Measurements from ENCODE around the gene CARHSP1.

DNA sequence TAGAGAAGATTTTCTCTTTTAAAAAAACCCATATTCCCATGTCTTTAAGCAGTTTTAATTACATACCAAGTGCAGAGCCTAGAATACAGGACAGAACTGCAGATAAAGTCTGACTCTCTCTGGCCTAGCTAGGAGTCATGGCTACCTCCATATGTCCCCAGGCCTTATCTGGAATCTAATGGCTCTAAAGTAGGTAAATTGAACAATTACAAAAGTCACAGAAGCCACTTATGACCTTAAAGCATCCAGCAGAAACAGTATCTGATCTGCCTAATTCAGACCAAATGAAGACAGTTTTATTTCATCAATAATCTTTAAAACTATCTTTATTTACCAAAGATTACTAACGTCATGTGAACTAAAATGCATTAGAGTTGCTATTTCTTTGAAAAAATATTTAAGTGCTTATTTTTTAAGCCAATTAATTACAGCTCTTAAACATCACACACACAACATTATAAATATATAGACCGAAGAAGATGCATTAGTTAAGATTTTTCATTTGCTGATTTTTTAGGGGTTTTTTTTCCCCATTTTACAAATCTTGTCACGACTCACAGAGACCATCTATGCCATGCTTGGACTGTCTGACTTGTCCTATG lies 42.4 kb downstream of the CARHSP1 start:
- TF ChIP-seq YY1 (tag by site-specific recombination; IDR thresholded peaks at IDR 0.05) (no peak), ZNF121 (tag by site-specific recombination; IDR thresholded peaks at IDR 0.05) (no peak), ZNF132 (tag by site-specific recombination; IDR thresholded peaks at IDR 0.05; ENCODE audit: borderline replicate concordance) (no peak), ZNF701 (tag by site-specific recombination; IDR thresholded peaks at IDR 0.05) (no peak), ZBTB1 (tag by site-specific recombination; IDR thresholded peaks at IDR 0.05) (no peak), ZNF416 (tag by site-specific recombination; IDR thresholded peaks at IDR 0.05) (no peak), ZFHX2 (tag by site-specific recombination; conservative IDR thresholded peaks at IDR 0.05) (no peak)
- TF ChIP-seq, protein P1, sequence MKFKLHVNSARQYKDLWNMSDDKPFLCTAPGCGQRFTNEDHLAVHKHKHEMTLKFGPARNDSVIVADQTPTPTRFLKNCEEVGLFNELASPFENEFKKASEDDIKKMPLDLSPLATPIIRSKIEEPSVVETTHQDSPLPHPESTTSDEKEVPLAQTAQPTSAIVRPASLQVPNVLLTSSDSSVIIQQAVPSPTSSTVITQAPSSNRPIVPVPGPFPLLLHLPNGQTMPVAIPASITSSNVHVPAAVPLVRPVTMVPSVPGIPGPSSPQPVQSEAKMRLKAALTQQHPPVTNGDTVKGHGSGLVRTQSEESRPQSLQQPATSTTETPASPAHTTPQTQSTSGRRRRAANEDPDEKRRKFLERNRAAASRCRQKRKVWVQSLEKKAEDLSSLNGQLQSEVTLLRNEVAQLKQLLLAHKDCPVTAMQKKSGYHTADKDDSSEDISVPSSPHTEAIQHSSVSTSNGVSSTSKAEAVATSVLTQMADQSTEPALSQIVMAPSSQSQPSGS (tag by site-specific recombination; IDR thresholded peaks at IDR 0.05; ENCODE audit: low read depth) = no peak
- TF ChIP-seq, protein P2, sequence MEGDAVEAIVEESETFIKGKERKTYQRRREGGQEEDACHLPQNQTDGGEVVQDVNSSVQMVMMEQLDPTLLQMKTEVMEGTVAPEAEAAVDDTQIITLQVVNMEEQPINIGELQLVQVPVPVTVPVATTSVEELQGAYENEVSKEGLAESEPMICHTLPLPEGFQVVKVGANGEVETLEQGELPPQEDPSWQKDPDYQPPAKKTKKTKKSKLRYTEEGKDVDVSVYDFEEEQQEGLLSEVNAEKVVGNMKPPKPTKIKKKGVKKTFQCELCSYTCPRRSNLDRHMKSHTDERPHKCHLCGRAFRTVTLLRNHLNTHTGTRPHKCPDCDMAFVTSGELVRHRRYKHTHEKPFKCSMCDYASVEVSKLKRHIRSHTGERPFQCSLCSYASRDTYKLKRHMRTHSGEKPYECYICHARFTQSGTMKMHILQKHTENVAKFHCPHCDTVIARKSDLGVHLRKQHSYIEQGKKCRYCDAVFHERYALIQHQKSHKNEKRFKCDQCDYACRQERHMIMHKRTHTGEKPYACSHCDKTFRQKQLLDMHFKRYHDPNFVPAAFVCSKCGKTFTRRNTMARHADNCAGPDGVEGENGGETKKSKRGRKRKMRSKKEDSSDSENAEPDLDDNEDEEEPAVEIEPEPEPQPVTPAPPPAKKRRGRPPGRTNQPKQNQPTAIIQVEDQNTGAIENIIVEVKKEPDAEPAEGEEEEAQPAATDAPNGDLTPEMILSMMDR (tag by site-specific recombination; IDR thresholded peaks at IDR 0.05) = no peak
- TF ChIP-seq, protein P3, sequence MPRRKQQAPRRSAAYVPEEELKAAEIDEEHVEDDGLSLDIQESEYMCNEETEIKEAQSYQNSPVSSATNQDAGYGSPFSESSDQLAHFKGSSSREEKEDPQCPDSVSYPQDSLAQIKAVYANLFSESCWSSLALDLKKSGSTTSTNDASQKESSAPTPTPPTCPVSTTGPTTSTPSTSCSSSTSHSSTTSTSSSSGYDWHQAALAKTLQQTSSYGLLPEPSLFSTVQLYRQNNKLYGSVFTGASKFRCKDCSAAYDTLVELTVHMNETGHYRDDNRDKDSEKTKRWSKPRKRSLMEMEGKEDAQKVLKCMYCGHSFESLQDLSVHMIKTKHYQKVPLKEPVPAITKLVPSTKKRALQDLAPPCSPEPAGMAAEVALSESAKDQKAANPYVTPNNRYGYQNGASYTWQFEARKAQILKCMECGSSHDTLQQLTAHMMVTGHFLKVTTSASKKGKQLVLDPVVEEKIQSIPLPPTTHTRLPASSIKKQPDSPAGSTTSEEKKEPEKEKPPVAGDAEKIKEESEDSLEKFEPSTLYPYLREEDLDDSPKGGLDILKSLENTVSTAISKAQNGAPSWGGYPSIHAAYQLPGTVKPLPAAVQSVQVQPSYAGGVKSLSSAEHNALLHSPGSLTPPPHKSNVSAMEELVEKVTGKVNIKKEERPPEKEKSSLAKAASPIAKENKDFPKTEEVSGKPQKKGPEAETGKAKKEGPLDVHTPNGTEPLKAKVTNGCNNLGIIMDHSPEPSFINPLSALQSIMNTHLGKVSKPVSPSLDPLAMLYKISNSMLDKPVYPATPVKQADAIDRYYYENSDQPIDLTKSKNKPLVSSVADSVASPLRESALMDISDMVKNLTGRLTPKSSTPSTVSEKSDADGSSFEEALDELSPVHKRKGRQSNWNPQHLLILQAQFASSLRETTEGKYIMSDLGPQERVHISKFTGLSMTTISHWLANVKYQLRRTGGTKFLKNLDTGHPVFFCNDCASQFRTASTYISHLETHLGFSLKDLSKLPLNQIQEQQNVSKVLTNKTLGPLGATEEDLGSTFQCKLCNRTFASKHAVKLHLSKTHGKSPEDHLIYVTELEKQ (tag by site-specific recombination; IDR thresholded peaks at IDR 0.05; ENCODE audit: borderline replicate concordance) = no peak
- TF ChIP-seq, protein P4, sequence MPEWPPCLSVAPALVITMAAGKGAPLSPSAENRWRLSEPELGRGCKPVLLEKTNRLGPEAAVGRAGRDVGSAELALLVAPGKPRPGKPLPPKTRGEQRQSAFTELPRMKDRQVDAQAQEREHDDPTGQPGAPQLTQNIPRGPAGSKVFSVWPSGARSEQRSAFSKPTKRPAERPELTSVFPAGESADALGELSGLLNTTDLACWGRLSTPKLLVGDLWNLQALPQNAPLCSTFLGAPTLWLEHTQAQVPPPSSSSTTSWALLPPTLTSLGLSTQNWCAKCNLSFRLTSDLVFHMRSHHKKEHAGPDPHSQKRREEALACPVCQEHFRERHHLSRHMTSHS (tag by site-specific recombination; IDR thresholded peaks at IDR 0.05) = no peak
- TF ChIP-seq, protein P5, sequence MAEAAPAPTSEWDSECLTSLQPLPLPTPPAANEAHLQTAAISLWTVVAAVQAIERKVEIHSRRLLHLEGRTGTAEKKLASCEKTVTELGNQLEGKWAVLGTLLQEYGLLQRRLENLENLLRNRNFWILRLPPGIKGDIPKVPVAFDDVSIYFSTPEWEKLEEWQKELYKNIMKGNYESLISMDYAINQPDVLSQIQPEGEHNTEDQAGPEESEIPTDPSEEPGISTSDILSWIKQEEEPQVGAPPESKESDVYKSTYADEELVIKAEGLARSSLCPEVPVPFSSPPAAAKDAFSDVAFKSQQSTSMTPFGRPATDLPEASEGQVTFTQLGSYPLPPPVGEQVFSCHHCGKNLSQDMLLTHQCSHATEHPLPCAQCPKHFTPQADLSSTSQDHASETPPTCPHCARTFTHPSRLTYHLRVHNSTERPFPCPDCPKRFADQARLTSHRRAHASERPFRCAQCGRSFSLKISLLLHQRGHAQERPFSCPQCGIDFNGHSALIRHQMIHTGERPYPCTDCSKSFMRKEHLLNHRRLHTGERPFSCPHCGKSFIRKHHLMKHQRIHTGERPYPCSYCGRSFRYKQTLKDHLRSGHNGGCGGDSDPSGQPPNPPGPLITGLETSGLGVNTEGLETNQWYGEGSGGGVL (tag by site-specific recombination; IDR thresholded peaks at IDR 0.05) = no peak
- TF ChIP-seq, protein P6, sequence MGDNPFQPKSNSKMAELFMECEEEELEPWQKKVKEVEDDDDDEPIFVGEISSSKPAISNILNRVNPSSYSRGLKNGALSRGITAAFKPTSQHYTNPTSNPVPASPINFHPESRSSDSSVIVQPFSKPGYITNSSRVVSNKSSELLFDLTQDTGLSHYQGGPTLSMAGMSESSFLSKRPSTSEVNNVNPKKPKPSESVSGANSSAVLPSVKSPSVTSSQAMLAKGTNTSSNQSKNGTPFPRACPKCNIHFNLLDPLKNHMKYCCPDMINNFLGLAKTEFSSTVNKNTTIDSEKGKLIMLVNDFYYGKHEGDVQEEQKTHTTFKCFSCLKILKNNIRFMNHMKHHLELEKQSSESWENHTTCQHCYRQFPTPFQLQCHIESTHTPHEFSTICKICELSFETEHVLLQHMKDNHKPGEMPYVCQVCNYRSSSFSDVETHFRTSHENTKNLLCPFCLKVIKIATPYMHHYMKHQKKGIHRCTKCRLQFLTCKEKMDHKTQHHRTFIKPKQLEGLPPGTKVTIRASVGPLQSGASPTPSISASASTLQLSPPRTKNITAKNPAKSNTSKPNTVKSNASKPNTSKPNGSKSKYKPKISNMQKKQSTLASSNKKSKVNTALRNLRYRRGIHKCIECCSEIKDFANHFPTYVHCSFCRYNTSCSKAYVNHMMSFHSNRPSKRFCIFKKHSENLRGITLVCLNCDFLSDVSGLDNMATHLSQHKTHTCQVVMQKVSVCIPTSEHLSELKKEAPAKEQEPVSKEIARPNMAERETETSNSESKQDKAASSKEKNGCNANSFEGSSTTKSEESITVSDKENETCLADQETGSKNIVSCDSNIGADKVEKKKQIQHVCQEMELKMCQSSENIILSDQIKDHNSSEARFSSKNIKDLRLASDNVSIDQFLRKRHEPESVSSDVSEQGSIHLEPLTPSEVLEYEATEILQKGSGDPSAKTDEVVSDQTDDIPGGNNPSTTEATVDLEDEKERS (tag by site-specific recombination; IDR thresholded peaks at IDR 0.05) = no peak
